ENCODE results near the gene PRSS12. TPM values are rescaled to one million over a fixed set of nuclear protein-coding genes. Genes with fewer than 3 reads are reported as not detected.
"Not testable (repeated sequence)": the region's sequence is repeated elsewhere in the genome, so short reads cannot be mapped to it uniquely, and the experiment has no call there.

The PRSS12 gene
- total and polyA plus RNA-seq, 2 experiments from 2014 or later, result 5.5 to 12.9 TPM

GRCh38 chr4:118268780-118269179, 84.0 kb downstream of the PRSS12 start:
- Histone ChIP-seq H4K20me1 (replicated peaks; ENCODE audit: insufficient read depth) (no peaks in the 10 kb centered on the region), H3F3A (replicated peaks; ENCODE audit: low read depth) (no peaks in the 10 kb centered on the region), H3K27me3 (ENCODE audit: insufficient read depth) (peaks cover 5% of the 10 kb centered on the region; the same call in 1 of the 2 replicates), H2AFZ (no peak overlapping the region), H3K4me3 (no peak overlapping the region), H3K36me3 (ENCODE audit: insufficient read depth) (no peaks in the 10 kb centered on the region), H3K27ac (ENCODE audit: low read depth) (no peak overlapping the region), H3K9me2 (ENCODE audit: insufficient read depth) (peaks cover 6% of the 10 kb centered on the region), H3K4me2 (no peak overlapping the region), H3K4me1 (ENCODE audit: insufficient read depth) (no peaks in the 10 kb centered on the region), H3K79me2 (replicated peaks; ENCODE audit: insufficient read depth) (no peaks in the 10 kb centered on the region)
- H3K9me3 Mint-ChIP-seq, result no peaks in the 10 kb centered on the region
- no peak overlapping the region for H3K27ac Mint-ChIP-seq
- no peak overlapping the region for H3K4me3 Mint-ChIP-seq
- ATAC-seq (no peak), DNase-seq (ENCODE audit: low spot score) (no peak)
- H3K27me3 Mint-ChIP-seq (ENCODE audit: insufficient read depth, low read depth, poor library complexity), result peaks cover 13% of the 10 kb centered on the region
- H3K4me1 Mint-ChIP-seq, result no peaks in the 10 kb centered on the region
- TF ChIP-seq POLR2AphosphoS5 (IDR thresholded peaks at IDR 0.05; ENCODE audit: low read depth) (no peak), ETS1 (IDR thresholded peaks at IDR 0.05) (no peak), NANOG (IDR thresholded peaks at IDR 0.05; ENCODE audit: borderline replicate concordance) (no peak), CREB1 (CRISPR knock-in tag; IDR thresholded peaks at IDR 0.05; ENCODE audit: low read depth) (no peak), EZH2 (IDR thresholded peaks at IDR 0.05; ENCODE audit: low read depth, unreplicated experiment) (no peak), ZNF114 (CRISPR knock-in tag; IDR thresholded peaks at IDR 0.05) (no peak), ZNF462 (CRISPR knock-in tag; IDR thresholded peaks at IDR 0.05) (no peak), CTCF (conservative IDR thresholded peaks at IDR 0.05; ENCODE audit: low read depth in 2 of 2) (no peak), REST (IDR thresholded peaks at IDR 0.05; ENCODE audit: unreplicated experiment) (no peak), EZH2phosphoT487 (IDR thresholded peaks at IDR 0.05; ENCODE audit: unreplicated experiment) (no peak), STAT1 (IDR thresholded peaks at IDR 0.05; ENCODE audit: unreplicated experiment) (no peak)
- no peaks in the 10 kb centered on the region for H3K36me3 Mint-ChIP-seq (ENCODE audit: low read depth)

GRCh38 chr4:118266145-118266496, 86.7 kb downstream of the PRSS12 start:
- not testable (repeated sequence) for H3K4me1 Mint-ChIP-seq; H3K27me3 ChIP-seq (ENCODE audit: insufficient read depth); H3K36me3 Mint-ChIP-seq (ENCODE audit: low read depth); H3K27ac Mint-ChIP-seq; H3K36me3 ChIP-seq (ENCODE audit: insufficient read depth); H3K9me2 ChIP-seq (ENCODE audit: insufficient read depth); H3K9me3 Mint-ChIP-seq; H4K20me1 ChIP-seq (replicated peaks; ENCODE audit: insufficient read depth); DNase-seq (ENCODE audit: low spot score); H3K27ac ChIP-seq (ENCODE audit: low read depth); H3K79me2 ChIP-seq (replicated peaks; ENCODE audit: insufficient read depth); ATAC-seq; H3F3A ChIP-seq (replicated peaks; ENCODE audit: low read depth); H3K4me2 ChIP-seq; H3K4me1 ChIP-seq (ENCODE audit: insufficient read depth)
- H3K4me3 ChIP-seq, result peak overlapping the region; percentile 62; the same call in 1 of the 2 replicates
- Mint-ChIP-seq H3K27me3 (ENCODE audit: insufficient read depth, low read depth, poor library complexity) (peaks cover 13% of the 10 kb centered on the region), H3K4me3 (peak overlapping the region; percentile 42; the same call in 1 of the 3 replicates)
- H2AFZ ChIP-seq, result 0 out of 2 replicates have a peak overlapping the region, but pooled peaks have one; percentile 25

Data from GM23338 (cell line).